ENCODE results near the gene NCEH1.

GRCh38 chr3:172692751-172693338 is 18.0 kb downstream of the NCEH1 start:
- TF ChIP-seq CTCF (IDR thresholded peaks at IDR 0.05 in 2 of 3, conservative IDR thresholded peaks at IDR 0.05 in 1 of 3; ENCODE audit: control insufficient read depth in 2 of 3, extremely low read depth in 1 of 3, insufficient read depth in 1 of 3, low read depth in 3 of 3, low read length in 3 of 3): no peak
- no peak for TF ChIP-seq SREBF1 (IDR thresholded peaks at IDR 0.05; ENCODE audit: low read length)
- no peak for TF ChIP-seq NRF1 (conservative IDR thresholded peaks at IDR 0.05; ENCODE audit: low read depth, low read length)
- TF ChIP-seq MYC (IDR thresholded peaks at IDR 0.05; ENCODE audit: insufficient read depth, insufficient read length, insufficient replicate concordance, low read length, severe bottlenecking): no peak
